ENCODE data around the gene PA2G4.
A peak's percentile ranks its signal among the peaks of the same experiment; 100 is the strongest.

The PA2G4 gene

DNA sequence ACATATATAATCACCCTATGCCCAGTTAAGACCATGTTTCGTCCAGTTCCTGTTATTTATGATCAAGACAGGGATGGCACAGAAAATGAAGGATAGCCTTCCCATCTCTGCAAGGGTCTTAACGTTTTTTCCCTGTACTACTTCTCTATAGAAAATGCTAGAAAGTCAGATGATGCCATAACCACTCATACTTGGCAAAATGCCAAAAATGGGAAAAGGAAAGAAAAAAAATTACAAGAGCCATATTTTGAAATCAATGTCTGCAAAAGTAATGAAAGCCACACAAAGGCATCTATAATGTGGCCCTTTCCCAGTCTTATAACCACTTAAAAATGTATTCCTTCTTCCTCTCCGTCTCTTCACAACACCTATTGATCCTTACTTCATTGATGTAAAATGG is 46.2 kb downstream of the PA2G4 start:
- DNase-seq (no peak), ATAC-seq (ENCODE audit: insufficient read depth, low read depth) (no peak)
- no peaks in the 10 kb centered on the region for H3K9me3 ChIP-seq (ENCODE audit: insufficient read depth, low read length, severe bottlenecking)
- peaks cover 38% of the 10 kb centered on the region for H3K4me1 ChIP-seq (ENCODE audit: insufficient read depth, low read length)
- H3K9ac ChIP-seq (ENCODE audit: low read depth, low read length) = no peak overlapping the region
- H3K27ac ChIP-seq (ENCODE audit: low read length) = no peak overlapping the region
- no peak overlapping the region for H3K4me3 ChIP-seq (ENCODE audit: low read depth in 1 of 2, low read length in 2 of 2)
- no peak overlapping the region for H2AFZ ChIP-seq (ENCODE audit: low read depth, low read length)
- no peak for TF ChIP-seq EZH2 (IDR thresholded peaks at IDR 0.05; ENCODE audit: borderline replicate concordance, low read depth, low read length, severe bottlenecking)
- TF ChIP-seq, protein P1, sequence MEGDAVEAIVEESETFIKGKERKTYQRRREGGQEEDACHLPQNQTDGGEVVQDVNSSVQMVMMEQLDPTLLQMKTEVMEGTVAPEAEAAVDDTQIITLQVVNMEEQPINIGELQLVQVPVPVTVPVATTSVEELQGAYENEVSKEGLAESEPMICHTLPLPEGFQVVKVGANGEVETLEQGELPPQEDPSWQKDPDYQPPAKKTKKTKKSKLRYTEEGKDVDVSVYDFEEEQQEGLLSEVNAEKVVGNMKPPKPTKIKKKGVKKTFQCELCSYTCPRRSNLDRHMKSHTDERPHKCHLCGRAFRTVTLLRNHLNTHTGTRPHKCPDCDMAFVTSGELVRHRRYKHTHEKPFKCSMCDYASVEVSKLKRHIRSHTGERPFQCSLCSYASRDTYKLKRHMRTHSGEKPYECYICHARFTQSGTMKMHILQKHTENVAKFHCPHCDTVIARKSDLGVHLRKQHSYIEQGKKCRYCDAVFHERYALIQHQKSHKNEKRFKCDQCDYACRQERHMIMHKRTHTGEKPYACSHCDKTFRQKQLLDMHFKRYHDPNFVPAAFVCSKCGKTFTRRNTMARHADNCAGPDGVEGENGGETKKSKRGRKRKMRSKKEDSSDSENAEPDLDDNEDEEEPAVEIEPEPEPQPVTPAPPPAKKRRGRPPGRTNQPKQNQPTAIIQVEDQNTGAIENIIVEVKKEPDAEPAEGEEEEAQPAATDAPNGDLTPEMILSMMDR (IDR thresholded peaks at IDR 0.05; ENCODE audit: borderline replicate concordance, extremely low read depth, low read length, poor library complexity, severe bottlenecking) = no peak
- H3K4me2 ChIP-seq (ENCODE audit: insufficient read depth, low read length) = no peak overlapping the region
- no peaks in the 10 kb centered on the region for H4K20me1 ChIP-seq (ENCODE audit: insufficient read depth, low read length)
- peaks cover 33% of the 10 kb centered on the region for H3K79me2 ChIP-seq (ENCODE audit: insufficient read depth, low read length)
- peaks cover 15% of the 10 kb centered on the region for H3K36me3 ChIP-seq (ENCODE audit: insufficient read depth, low read length)
- no peaks in the 10 kb centered on the region for H3K27me3 ChIP-seq (ENCODE audit: insufficient read depth, low read length, poor library complexity)

- ATAC-seq (ENCODE audit: insufficient read depth, low read depth) (peak; percentile 59), DNase-seq (peak; percentile 68)
- Histone ChIP-seq H2AFZ (ENCODE audit: low read depth, low read length) (peak overlapping the region; percentile 74), H3K36me3 (ENCODE audit: insufficient read depth, low read length) (peaks cover 20% of the 10 kb centered on the region), H3K4me1 (ENCODE audit: insufficient read depth, low read length) (peaks cover 42% of the 10 kb centered on the region), H3K4me3 (ENCODE audit: low read depth in 1 of 2, low read length in 2 of 2) (peak overlapping the region; percentile 82 to 97), H3K27me3 (ENCODE audit: insufficient read depth, low read length, poor library complexity) (no peaks in the 10 kb centered on the region), H3K79me2 (ENCODE audit: insufficient read depth, low read length) (peaks cover 34% of the 10 kb centered on the region), H3K9me3 (ENCODE audit: insufficient read depth, low read length, severe bottlenecking) (no peaks in the 10 kb centered on the region), H4K20me1 (ENCODE audit: insufficient read depth, low read length) (no peaks in the 10 kb centered on the region), H3K27ac (ENCODE audit: low read length) (peak overlapping the region; percentile 93), H3K4me2 (ENCODE audit: insufficient read depth, low read length) (peak overlapping the region; percentile 99), H3K9ac (ENCODE audit: low read depth, low read length) (peak overlapping the region; percentile 89)
- no peak for TF ChIP-seq EZH2 (IDR thresholded peaks at IDR 0.05; ENCODE audit: borderline replicate concordance, low read depth, low read length, severe bottlenecking)
- TF ChIP-seq, protein P1 (IDR thresholded peaks at IDR 0.05; ENCODE audit: borderline replicate concordance, extremely low read depth, low read length, poor library complexity, severe bottlenecking) = peak; percentile 59
Observed at GRCh38 chr12:56151672-56152131, 47.3 kb downstream of the PA2G4 start.

- Histone ChIP-seq H3K4me3 (ENCODE audit: low read depth in 1 of 2, low read length in 2 of 2) (peak within 1 kb of the TSS; percentile 82 to 97), H3K9ac (ENCODE audit: low read depth, low read length) (peak within 1 kb of the TSS; percentile 89), H3K36me3 (ENCODE audit: insufficient read depth, low read length) (peaks cover 20% of the 10 kb centered on the region), H3K9me3 (ENCODE audit: insufficient read depth, low read length, severe bottlenecking) (no peaks in the 10 kb centered on the region), H3K27ac (ENCODE audit: low read length) (peak within 1 kb of the TSS; percentile 93), H4K20me1 (ENCODE audit: insufficient read depth, low read length) (no peaks in the 10 kb centered on the region), H3K79me2 (ENCODE audit: insufficient read depth, low read length) (peaks cover 39% of the 10 kb centered on the region), H3K27me3 (ENCODE audit: insufficient read depth, low read length, poor library complexity) (no peaks in the 10 kb centered on the region), H2AFZ (ENCODE audit: low read depth, low read length) (peak within 1 kb of the TSS; percentile 79), H3K4me2 (ENCODE audit: insufficient read depth, low read length) (peak within 1 kb of the TSS; percentile 99), H3K4me1 (ENCODE audit: insufficient read depth, low read length) (peaks cover 47% of the 10 kb centered on the region)
- ATAC-seq (ENCODE audit: insufficient read depth, low read depth) = peak; percentile 91
- TF ChIP-seq EZH2 (IDR thresholded peaks at IDR 0.05; ENCODE audit: borderline replicate concordance, low read depth, low read length, severe bottlenecking) = no peak
- TF ChIP-seq, protein P1 (IDR thresholded peaks at IDR 0.05; ENCODE audit: borderline replicate concordance, extremely low read depth, low read length, poor library complexity, severe bottlenecking) = no peak
- peak; percentile 95 for DNase-seq
Observed at GRCh38 chr12:56152132-56152755, 47.9 kb downstream of the PA2G4 start, which contains the start of gene MYL6B. Gene MYL6B (plus strand): TSS chr12:56152587. CDS start chr12:56153919, 1,332 bp downstream.
